HEK293T (cell line): ENCODE data around the gene ZNF511.

ENCODE experiments used
- CTCF ChIA-PET: fragments of 350-600 bp; formaldehyde crosslinking; extraction: SDS; loops from one replicate; lab custom pipeline; 2021; ENCODE audit warnings: antibody characterized with exemption, inconsistent platforms; lab: Yijun Ruan, JAX
- POLR2A ChIA-PET: fragments of 350-600 bp; formaldehyde crosslinking; extraction: SDS; loops from one replicate; lab custom pipeline; 2020; ENCODE audit warnings: antibody characterized with exemption, inconsistent platforms; lab: Yijun Ruan, JAX
- DNase-seq: peaks from one replicate; pipeline ENCODE4 v3.0.0; 2012; ENCODE audit warnings: mixed read lengths; ENCODE audit errors: extremely low spot score
- BHLHE40 ChIP-seq: fragments of 450-650 bp; IDR thresholded peaks from 2 replicates; pipeline ENCODE4 v1.6.1; 2016; ENCODE audit warnings: mild to moderate bottlenecking, moderate library complexity, borderline replicate concordance
- CTBP1 ChIP-seq: fragments of 450-650 bp; IDR thresholded peaks from 2 replicates; pipeline ENCODE4 v1.6.1; 2016; ENCODE audit warnings: borderline replicate concordance
- FOXA1 ChIP-seq: fragments of 450-650 bp; IDR thresholded peaks from 2 replicates; pipeline ENCODE4 v1.6.1; 2016; ENCODE audit warnings: mild to moderate bottlenecking
- FOXK2 ChIP-seq: fragments of 450-650 bp; IDR thresholded peaks from 2 replicates; pipeline ENCODE4 v1.6.1; 2016; ENCODE audit warnings: mild to moderate bottlenecking
- FOXM1 ChIP-seq: fragments of 450-650 bp; IDR thresholded peaks from 2 replicates; pipeline ENCODE4 v1.6.1; 2017; ENCODE audit warnings: mild to moderate bottlenecking, borderline replicate concordance
- HDGF ChIP-seq: fragments of 450-650 bp; IDR thresholded peaks from 2 replicates; pipeline ENCODE4 v1.6.1; 2017; ENCODE audit warnings: antibody characterized with exemption, borderline replicate concordance
- L3MBTL2 ChIP-seq: fragments of 450-650 bp; conservative IDR thresholded peaks from 2 replicates; pipeline ENCODE4 v1.6.1; 2016; ENCODE audit warnings: mild to moderate bottlenecking
- LEF1 ChIP-seq: fragments of 450-650 bp; IDR thresholded peaks from 2 replicates; pipeline ENCODE4 v1.6.1; 2017; ENCODE audit warnings: mild to moderate bottlenecking, borderline replicate concordance
- SP1 ChIP-seq: fragments of 450-650 bp; IDR thresholded peaks from 2 replicates; pipeline ENCODE4 v1.6.1; 2017
- SUZ12 ChIP-seq: fragments of 450-650 bp; IDR thresholded peaks from 2 replicates; pipeline ENCODE4 v1.6.1; 2016; ENCODE audit warnings: mild to moderate bottlenecking
- TARDBP ChIP-seq: fragments of 450-650 bp; IDR thresholded peaks from 2 replicates; pipeline ENCODE4 v1.6.1; 2016
- ZNF384 ChIP-seq: fragments of 450-650 bp; IDR thresholded peaks from 2 replicates; pipeline ENCODE4 v1.6.1; 2016
- TF ChIP-seq, protein P1 (sequence below): fragments of 450-650 bp; IDR thresholded peaks from 2 replicates; pipeline ENCODE4 v1.6.1; 2016

Gene ZNF511

GRCh38 chr10:133359554-133359971, 50.8 kb downstream of the ZNF511 start:
- no peak for DNase-seq
- CTCF ChIA-PET, result no interaction called here
- no peak for TF ChIP-seq SUZ12
- TF ChIP-seq FOXA1, result no peak
- no peak for TF ChIP-seq SP1
- no peak for TF ChIP-seq BHLHE40
- TF ChIP-seq LEF1, result no peak
- no peak for TF ChIP-seq ZNF384
- no peak for TF ChIP-seq HDGF
- TF ChIP-seq FOXM1, result no peak
- no peak for TF ChIP-seq TARDBP
- no peak for TF ChIP-seq L3MBTL2
- TF ChIP-seq, protein P1, sequence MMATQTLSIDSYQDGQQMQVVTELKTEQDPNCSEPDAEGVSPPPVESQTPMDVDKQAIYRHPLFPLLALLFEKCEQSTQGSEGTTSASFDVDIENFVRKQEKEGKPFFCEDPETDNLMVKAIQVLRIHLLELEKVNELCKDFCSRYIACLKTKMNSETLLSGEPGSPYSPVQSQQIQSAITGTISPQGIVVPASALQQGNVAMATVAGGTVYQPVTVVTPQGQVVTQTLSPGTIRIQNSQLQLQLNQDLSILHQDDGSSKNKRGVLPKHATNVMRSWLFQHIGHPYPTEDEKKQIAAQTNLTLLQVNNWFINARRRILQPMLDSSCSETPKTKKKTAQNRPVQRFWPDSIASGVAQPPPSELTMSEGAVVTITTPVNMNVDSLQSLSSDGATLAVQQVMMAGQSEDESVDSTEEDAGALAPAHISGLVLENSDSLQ, result no peak
- POLR2A ChIA-PET, result interaction anchor here (0.6 kb wide), 1 partner anchor 14 kb away, joined by 3 read pairs; the partner anchor contains the start of gene ECHS1

DNA sequence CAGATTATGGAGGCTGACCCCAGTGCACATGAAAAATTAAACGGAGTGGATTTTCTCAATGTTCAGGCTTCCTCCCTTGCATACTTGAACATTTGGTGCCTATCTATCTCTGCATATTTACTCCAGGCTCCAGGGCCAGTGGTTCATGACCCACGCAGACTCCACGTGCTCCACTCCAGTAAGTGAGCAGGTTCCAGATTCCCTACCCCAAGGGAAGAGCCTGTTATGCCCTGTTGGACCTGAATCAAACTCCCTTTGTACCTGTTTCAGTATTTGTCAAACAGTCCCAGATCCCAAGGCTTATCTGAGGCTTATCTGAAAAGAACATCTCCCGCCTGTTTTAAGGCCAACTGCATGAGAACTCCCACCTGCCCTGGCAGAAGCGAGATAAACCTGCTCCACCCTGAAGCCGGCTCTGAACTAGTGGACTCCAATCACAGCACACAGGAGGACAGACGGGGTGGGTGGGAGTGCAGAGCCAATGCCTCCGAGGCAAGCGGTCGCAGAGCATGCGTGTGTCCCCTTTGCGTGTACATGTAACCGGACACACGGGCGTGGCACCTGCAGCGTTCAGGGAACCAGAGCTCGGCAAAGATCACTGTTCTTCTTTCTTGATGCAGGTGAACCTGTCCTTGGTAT, 51.4 kb downstream of the ZNF511 start:
- TF ChIP-seq, protein P1, result no peak
- TF ChIP-seq SP1 (no peak), FOXK2 (no peak), LEF1 (no peak), TARDBP (no peak)
- DNase-seq, result no peak
- ChIA-PET POLR2A (interaction anchor here (2.5 kb wide), 1 partner anchor 13 kb away, joined by 23 read pairs; the partner anchor contains the start of gene ECHS1), CTCF (interaction anchor here (1.0 kb wide), 1 partner anchor 24 kb away, joined by 3 read pairs; the partner anchor contains the start of gene CALY)

DNA sequence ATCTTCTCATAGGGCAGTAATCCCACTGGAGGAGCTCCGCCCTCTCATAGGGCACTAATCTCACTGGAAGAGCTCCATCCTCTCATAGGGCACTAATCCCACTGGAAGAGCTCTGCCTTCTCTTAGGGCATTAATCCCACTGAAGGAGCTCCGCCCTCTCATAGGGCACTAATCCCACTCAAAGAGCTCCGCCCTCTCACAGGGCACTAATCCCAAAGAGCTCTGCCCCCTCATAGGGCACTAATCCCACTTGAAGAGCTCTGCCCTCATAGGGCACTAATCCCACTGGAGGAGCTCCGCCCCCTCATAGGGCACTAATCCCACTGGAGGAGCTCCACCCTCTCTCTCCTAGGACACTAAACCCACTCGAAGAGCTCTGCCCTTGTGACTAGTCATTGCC, 52.5 kb downstream of the ZNF511 start:
- ChIA-PET CTCF (interaction anchor here (1.0 to 1.6 kb wide), 2 partner anchors 25 to 32 kb away, joined by 3 to 7 read pairs; partner anchors contain the start of gene CALY), POLR2A (interaction anchor here (1.3 to 2.5 kb wide), 2 partner anchors 9 to 12 kb away, joined by 6 to 23 read pairs; partner anchors contain the start of gene ECHS1)
- DNase-seq, result no peak
- TF ChIP-seq BHLHE40, result no peak
- no peak for TF ChIP-seq ZNF384

GRCh38 chr10:133361773-133362441, 53.2 kb downstream of the ZNF511 start:
- CTCF ChIA-PET, result interaction anchor here (1.6 kb wide), 1 partner anchor 32 kb away, joined by 7 read pairs; no protein-coding TSS in a partner anchor

More at GRCh38 chr10:133361773-133362441, 53.2 kb downstream of the ZNF511 start:
- DNase-seq, result no peak
- no peak for TF ChIP-seq TARDBP
- TF ChIP-seq LEF1, result no peak
- TF ChIP-seq CTBP1, result no peak
- POLR2A ChIA-PET, result interaction anchor here (1.3 to 2.5 kb wide), 2 partner anchors 9 to 12 kb away, joined by 6 to 23 read pairs; partner anchors contain the start of gene ECHS1
